Measurements from ENCODE around the gene IGSF23.

DNA sequence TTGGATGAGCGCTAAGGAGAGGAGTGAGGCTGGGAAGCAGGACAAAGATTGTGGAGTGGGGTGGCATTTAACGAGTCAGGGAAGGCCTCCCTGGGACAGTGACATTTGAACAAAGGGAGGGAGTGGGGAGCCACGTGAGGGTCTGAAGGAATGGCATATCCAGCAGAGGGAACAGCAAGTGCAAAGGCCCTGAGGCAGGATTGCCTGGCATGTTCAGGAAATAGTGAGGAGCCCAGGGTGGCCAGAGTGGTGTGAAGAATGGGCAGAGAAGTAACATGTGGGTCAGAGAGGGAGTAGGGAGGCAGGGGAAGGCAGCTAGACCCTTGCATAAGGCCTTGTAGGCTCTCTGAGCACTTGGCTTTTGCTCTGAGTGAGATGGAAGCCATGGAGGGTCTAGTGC lies 15.4 kb downstream of the IGSF23 start:
- TF ChIP-seq CTCF (IDR thresholded peaks at IDR 0.05) (no peak), ZFX (IDR thresholded peaks at IDR 0.05; ENCODE audit: borderline replicate concordance) (no peak)
